ENCODE data around the gene SACM1L.

- no peak for TF ChIP-seq CTCF (IDR thresholded peaks at IDR 0.05)
- no peak for TF ChIP-seq POLR2A (IDR thresholded peaks at IDR 0.05)
Measured at GRCh38 chr3:45701172-45701867, 12.1 kb downstream of the SACM1L start.
